ENCODE measurements around the gene RXRA.

DNA sequence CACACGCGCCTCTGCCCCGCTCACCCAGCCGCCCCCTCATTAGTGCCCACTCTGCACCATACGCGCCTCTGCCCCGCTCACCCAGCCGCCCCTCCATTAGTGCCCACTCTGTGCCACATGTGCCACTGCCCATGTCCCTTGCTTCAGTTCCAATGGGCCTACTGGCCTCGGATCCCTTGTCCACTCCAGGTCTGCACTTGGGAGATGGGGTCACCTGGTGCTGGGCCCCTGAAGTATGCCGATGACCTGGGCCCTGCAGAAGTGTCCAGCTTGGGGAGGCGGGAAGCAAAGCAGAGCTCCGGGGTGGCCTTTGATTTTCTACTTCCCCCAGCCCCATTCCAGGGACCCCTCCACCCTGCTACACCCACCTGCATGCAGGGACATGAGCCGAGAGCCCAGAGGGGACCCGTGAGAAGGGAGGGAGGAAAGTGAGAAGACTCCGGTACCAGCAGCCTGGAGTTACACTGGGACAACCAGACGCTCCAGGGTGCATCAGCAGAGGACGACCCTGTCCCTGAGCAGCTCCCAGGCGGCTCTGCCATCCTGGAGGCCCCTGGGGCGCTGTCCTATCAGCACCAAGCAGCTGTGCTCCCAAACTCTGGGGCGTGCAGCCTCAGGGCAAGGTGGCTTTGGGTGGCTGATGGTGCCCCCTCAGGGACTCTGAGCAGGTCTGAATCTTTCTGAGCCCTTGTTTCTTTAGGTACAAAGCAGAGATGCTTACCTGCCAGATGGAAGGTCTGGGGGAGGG, 140.8 kb downstream of the RXRA start:
- TF ChIP-seq, protein P1, sequence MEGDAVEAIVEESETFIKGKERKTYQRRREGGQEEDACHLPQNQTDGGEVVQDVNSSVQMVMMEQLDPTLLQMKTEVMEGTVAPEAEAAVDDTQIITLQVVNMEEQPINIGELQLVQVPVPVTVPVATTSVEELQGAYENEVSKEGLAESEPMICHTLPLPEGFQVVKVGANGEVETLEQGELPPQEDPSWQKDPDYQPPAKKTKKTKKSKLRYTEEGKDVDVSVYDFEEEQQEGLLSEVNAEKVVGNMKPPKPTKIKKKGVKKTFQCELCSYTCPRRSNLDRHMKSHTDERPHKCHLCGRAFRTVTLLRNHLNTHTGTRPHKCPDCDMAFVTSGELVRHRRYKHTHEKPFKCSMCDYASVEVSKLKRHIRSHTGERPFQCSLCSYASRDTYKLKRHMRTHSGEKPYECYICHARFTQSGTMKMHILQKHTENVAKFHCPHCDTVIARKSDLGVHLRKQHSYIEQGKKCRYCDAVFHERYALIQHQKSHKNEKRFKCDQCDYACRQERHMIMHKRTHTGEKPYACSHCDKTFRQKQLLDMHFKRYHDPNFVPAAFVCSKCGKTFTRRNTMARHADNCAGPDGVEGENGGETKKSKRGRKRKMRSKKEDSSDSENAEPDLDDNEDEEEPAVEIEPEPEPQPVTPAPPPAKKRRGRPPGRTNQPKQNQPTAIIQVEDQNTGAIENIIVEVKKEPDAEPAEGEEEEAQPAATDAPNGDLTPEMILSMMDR (IDR thresholded peaks at IDR 0.05 in 8 of 11, conservative IDR thresholded peaks at IDR 0.05 in 3 of 11): no peak
- no peak for TF ChIP-seq POLR2A (IDR thresholded peaks at IDR 0.05)
- no peak for TF ChIP-seq POLR2AphosphoS5 (IDR thresholded peaks at IDR 0.05)

Data from spleen (tissue), 7 donors.